Upper lobe of right lung (tissue), 1 donor: ENCODE measurements around the gene NAA60. TPM values are rescaled to one million over a fixed set of nuclear protein-coding genes. Genes with fewer than 3 reads are reported as not detected.
"Not testable (repeated sequence)": the region's sequence is repeated elsewhere in the genome, so short reads cannot be mapped to it uniquely, and the experiment has no call there.

Experiments used
- ATAC-seq: fragments of 200-7000 bp; cut with Tn5 transposase; one replicate; pipeline ENCODE4 v1.9.1; 2020; ENCODE audit warnings: mild to moderate bottlenecking, moderate library complexity
- DNase-seq: peaks from one replicate; pipeline ENCODE4 v3.0.0-alpha.2; 2020
- H3K27ac ChIP-seq: fragments of 200-600 bp; one replicate; pipeline ENCODE4 v1.8.0; 2022
- H3K27me3 ChIP-seq: fragments of 200-600 bp; one replicate; pipeline ENCODE4 v1.8.0; 2022; ENCODE audit warnings: mild to moderate bottlenecking
- H3K36me3 ChIP-seq: fragments of 200-600 bp; one replicate; pipeline ENCODE4 v1.8.0; 2022
- H3K4me1 ChIP-seq: fragments of 200-600 bp; one replicate; pipeline ENCODE4 v1.8.0; 2022
- H3K4me3 ChIP-seq: fragments of 200-600 bp; one replicate; pipeline ENCODE4 v1.8.0; 2022; ENCODE audit warnings: mild to moderate bottlenecking
- H3K9me3 ChIP-seq: fragments of 200-600 bp; one replicate; pipeline ENCODE4 v1.8.0; 2022
- CTCF ChIP-seq: fragments of 200-600 bp; IDR thresholded peaks from one replicate; pipeline ENCODE4 v1.8.0; 2022; ENCODE audit warnings: antibody characterized with exemption
- intact Hi-C: fragments of 100-400 bp; cut with DNase I; formaldehyde crosslinking; loops from one replicate; pipeline ENCODE4 v1.11.0; 2022
- total RNA-seq: library from RNA; stranded (reverse); fragmentation: NEBNext Ultra II Directional; extraction: Animal tissue kit (Norgen Biotek cat#: 25700); gene quantifications from one replicate; pipeline ENCODE4 v1.2.1, GENCODE V29; 2021
- donor health status: DM: no; HTN: yes; CAD: no; lungs with severe emphysema.

NAA60 gene
- total RNA-seq, 1 donor from 2014 or later = 56.2 TPM

- ATAC-seq, intact Hi-C loops: not testable (repeated sequence)
- H3K36me3 ChIP-seq = peaks cover 60% of the 10 kb centered on the region
These were observed 83.8 kb downstream of the NAA60 start for GRCh38 chr16:3527216-3527829.

DNA sequence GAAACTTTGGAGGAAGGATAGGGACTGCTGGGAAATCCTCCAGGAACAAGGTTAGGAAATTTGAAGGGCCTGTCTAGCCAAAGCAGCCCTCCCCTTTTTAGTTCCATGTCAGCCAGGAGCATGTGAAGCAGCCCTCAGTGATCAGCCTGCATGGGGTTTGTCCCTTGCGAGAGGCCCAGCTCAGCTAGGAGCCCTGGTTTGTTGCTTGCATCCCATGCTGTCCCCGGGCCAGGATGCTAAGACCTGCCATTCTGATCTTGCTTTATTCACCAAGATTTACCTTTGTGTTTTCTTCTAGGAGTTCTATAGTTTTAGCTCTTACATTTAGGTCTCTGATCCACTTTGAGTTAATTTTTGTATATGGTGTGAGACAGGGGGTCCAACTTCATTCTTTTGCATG lies 84.9 kb downstream of the NAA60 start:
- no peak overlapping the region for H3K4me3 ChIP-seq
- intact Hi-C loops = no loop called here
- no peak for TF ChIP-seq CTCF
- no peaks in the 10 kb centered on the region for H3K27me3 ChIP-seq
- DNase-seq = no peak
- H3K9me3 ChIP-seq = no peaks in the 10 kb centered on the region
- ATAC-seq = no peak
- no peaks in the 10 kb centered on the region for H3K4me1 ChIP-seq
- no peak overlapping the region for H3K27ac ChIP-seq
- peaks cover 62% of the 10 kb centered on the region for H3K36me3 ChIP-seq

More at GRCh38 chr16:3527216-3527829, 83.8 kb downstream of the NAA60 start:
- H3K27me3 ChIP-seq, H3K4me3 ChIP-seq, H3K4me1 ChIP-seq, H3K27ac ChIP-seq, H3K9me3 ChIP-seq: not testable (repeated sequence)
- TF ChIP-seq CTCF = peak; percentile 64
- peak; percentile 89 for DNase-seq

GRCh38 chr16:3529175-3529574 lies 85.7 kb downstream of the NAA60 start:
- DNase-seq (no peak), ATAC-seq (no peak)
- Histone ChIP-seq H3K4me1 (no peaks in the 10 kb centered on the region), H3K27me3 (no peaks in the 10 kb centered on the region), H3K36me3 (peaks cover 58% of the 10 kb centered on the region), H3K9me3 (no peaks in the 10 kb centered on the region), H3K4me3 (no peak overlapping the region), H3K27ac (no peak overlapping the region)
- TF ChIP-seq CTCF = no peak
- intact Hi-C loops = no loop called here

GRCh38 chr16:3530371-3530914 lies 87.0 kb downstream of the NAA60 start:
- H3K27ac ChIP-seq = no peak overlapping the region
- ATAC-seq (no peak), DNase-seq (peak; percentile 46)
- TF ChIP-seq CTCF = no peak
- intact Hi-C loops = no loop called here
- H3K36me3 ChIP-seq = peaks cover 54% of the 10 kb centered on the region
- no peaks in the 10 kb centered on the region for H3K9me3 ChIP-seq
- H3K4me1 ChIP-seq = no peaks in the 10 kb centered on the region
- no peak overlapping the region for H3K4me3 ChIP-seq
- no peaks in the 10 kb centered on the region for H3K27me3 ChIP-seq

- peaks cover 50% of the 10 kb centered on the region for H3K36me3 ChIP-seq
These were observed 89.3 kb downstream of the NAA60 start for GRCh38 chr16:3532741-3533140.

More at GRCh38 chr16:3532741-3533140, 89.3 kb downstream of the NAA60 start:
- intact Hi-C loops = no loop called here
- H3K4me1 ChIP-seq = no peaks in the 10 kb centered on the region
- H3K4me3 ChIP-seq = no peak overlapping the region
- H3K27ac ChIP-seq = no peak overlapping the region
- DNase-seq (no peak), ATAC-seq (no peak)
- no peaks in the 10 kb centered on the region for H3K9me3 ChIP-seq
- no peak for TF ChIP-seq CTCF
- H3K27me3 ChIP-seq = no peaks in the 10 kb centered on the region
